Measurements from ENCODE around the gene EPS15. TPM values are rescaled to one million over a fixed set of nuclear protein-coding genes. Genes with fewer than 3 reads are reported as not detected.

EPS15 gene
- total RNA-seq, 1 donor from 2014 or later = 88.5 TPM

DNA sequence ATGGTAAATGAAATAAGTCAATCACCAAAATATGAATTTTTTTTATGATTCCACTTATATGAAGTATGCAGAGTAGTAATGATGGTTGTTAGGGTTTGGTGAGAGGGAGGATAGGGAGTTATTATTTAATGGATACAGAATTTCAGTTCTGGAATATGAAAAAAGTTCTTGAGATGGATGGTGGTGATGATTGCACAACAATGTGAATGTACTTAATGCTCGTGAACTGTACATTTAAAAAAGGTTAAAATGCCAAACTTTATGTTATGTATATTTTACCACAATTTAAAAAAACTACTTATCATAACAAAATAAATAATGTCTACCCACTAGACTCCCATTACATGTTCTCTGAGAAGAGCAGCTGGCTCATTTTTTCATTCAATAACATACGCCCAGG is 133.3 kb downstream of the EPS15 start:
- Histone ChIP-seq H3K4me1 (no peaks in the 10 kb centered on the region), H3K36me3 (peaks cover 21% of the 10 kb centered on the region), H3K27ac (no peak overlapping the region), H3K4me3 (no peak overlapping the region), H3K9me3 (peaks cover 8% of the 10 kb centered on the region), H3K27me3 (no peaks in the 10 kb centered on the region)
- ATAC-seq (no peak), DNase-seq (no peak)
- TF ChIP-seq, protein P1, sequence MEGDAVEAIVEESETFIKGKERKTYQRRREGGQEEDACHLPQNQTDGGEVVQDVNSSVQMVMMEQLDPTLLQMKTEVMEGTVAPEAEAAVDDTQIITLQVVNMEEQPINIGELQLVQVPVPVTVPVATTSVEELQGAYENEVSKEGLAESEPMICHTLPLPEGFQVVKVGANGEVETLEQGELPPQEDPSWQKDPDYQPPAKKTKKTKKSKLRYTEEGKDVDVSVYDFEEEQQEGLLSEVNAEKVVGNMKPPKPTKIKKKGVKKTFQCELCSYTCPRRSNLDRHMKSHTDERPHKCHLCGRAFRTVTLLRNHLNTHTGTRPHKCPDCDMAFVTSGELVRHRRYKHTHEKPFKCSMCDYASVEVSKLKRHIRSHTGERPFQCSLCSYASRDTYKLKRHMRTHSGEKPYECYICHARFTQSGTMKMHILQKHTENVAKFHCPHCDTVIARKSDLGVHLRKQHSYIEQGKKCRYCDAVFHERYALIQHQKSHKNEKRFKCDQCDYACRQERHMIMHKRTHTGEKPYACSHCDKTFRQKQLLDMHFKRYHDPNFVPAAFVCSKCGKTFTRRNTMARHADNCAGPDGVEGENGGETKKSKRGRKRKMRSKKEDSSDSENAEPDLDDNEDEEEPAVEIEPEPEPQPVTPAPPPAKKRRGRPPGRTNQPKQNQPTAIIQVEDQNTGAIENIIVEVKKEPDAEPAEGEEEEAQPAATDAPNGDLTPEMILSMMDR (IDR thresholded peaks at IDR 0.05) = no peak
- intact Hi-C loops (cut with DNase I) = no loop called here

DNA sequence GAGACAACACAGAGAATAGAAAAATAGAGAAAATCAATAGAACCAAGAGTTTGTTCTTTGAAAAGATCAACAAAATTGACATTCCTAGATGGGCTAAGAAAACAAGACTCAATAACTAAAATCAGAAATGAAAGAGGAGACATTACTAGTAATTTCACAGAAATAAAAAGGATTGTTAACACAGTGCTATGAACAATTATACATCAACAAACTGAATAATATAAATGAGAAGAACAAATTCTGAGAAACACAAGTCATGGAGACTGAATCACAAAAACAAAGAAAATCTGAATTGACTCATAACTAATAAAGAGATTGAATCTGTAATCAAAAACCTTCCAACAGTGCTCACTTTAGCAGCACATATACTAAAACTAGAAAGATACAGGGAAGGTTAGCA is 137.1 kb downstream of the EPS15 start:
- Histone ChIP-seq H3K9me3 (peaks cover 8% of the 10 kb centered on the region), H3K4me3 (no peak overlapping the region), H3K36me3 (peaks cover 36% of the 10 kb centered on the region), H3K4me1 (no peaks in the 10 kb centered on the region), H3K27ac (no peak overlapping the region), H3K27me3 (no peaks in the 10 kb centered on the region)
- intact Hi-C loops (cut with DNase I) = no loop called here
- TF ChIP-seq, protein P1 (IDR thresholded peaks at IDR 0.05) = no peak
- DNase-seq (no peak), ATAC-seq (no peak)

DNA sequence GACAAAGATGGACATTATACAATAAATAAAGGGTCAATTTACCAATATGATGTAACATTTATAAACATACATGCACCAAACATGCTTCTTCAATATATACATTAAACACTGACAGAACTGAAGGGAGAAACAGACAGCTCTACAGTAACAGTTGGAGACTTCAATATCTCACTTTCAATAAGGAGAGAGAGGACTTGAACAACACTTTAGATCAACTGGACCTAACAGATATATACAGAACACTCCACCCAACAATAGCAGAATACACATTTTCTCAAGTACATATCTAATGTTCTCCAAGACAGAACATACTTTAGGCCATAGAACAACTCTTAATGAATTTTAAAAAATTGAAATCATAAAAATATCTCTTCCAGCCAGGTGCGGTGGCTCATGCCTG is 138.1 kb downstream of the EPS15 start:
- Histone ChIP-seq H3K4me1 (no peaks in the 10 kb centered on the region), H3K9me3 (peaks cover 8% of the 10 kb centered on the region), H3K27ac (no peak overlapping the region), H3K36me3 (peaks cover 37% of the 10 kb centered on the region), H3K27me3 (no peaks in the 10 kb centered on the region), H3K4me3 (no peak overlapping the region)
- DNase-seq (no peak), ATAC-seq (no peak)
- intact Hi-C loops (cut with DNase I) = no loop called here
- TF ChIP-seq, protein P1 (IDR thresholded peaks at IDR 0.05) = no peak

DNA sequence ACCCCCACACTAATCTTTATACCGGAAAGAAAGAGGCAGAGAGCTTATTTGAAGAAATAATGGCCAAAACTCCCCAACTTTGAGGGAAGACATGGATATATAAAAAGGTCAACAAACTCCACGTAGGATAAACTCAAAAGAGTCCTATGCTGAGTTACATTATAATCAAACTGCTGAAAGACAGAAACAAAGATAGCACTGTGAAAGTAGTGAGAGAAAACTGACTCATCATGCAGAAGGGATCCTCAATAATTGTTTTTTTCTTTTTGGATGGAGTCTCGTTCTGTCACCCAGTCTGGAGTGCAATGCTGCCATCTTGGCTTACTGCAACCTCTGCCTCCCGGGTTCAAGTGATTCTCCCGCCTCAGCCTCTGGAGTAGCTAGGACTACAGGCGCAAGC is 140.2 kb downstream of the EPS15 start:
- TF ChIP-seq, protein P1 (IDR thresholded peaks at IDR 0.05) = no peak
- Histone ChIP-seq H3K27ac (no peak overlapping the region), H3K4me1 (no peaks in the 10 kb centered on the region), H3K4me3 (no peak overlapping the region), H3K27me3 (no peaks in the 10 kb centered on the region), H3K36me3 (peaks cover 39% of the 10 kb centered on the region), H3K9me3 (peaks cover 5% of the 10 kb centered on the region)
- intact Hi-C loops (cut with DNase I) = no loop called here
- DNase-seq = no peak
- no peak for ATAC-seq

DNA sequence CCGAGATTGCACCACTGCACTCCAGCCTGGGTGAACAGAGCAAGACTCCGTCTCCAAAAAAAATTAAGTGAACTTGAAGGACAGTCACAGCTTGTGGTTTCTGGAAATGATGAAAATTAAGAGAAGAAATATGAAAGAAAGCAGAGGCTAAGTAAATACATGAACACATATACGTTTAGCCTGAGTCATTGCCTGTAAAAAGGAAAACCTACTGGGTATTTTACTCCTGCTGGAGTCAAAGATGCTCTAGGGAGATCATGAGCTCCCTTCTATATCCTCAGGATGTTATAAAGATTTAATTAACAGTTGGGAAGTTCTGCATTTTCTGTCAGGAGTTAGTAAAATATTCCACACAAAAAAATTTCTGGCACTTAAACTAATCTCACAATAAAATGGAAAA is 145.2 kb downstream of the EPS15 start:
- TF ChIP-seq, protein P1 (IDR thresholded peaks at IDR 0.05) = no peak
- intact Hi-C loops (cut with DNase I) = no loop called here
- Histone ChIP-seq H3K36me3 (peaks cover 58% of the 10 kb centered on the region), H3K4me1 (no peaks in the 10 kb centered on the region), H3K27me3 (no peaks in the 10 kb centered on the region), H3K9me3 (no peaks in the 10 kb centered on the region), H3K27ac (no peak overlapping the region), H3K4me3 (no peak overlapping the region)
- ATAC-seq (no peak), DNase-seq (no peak)

DNA sequence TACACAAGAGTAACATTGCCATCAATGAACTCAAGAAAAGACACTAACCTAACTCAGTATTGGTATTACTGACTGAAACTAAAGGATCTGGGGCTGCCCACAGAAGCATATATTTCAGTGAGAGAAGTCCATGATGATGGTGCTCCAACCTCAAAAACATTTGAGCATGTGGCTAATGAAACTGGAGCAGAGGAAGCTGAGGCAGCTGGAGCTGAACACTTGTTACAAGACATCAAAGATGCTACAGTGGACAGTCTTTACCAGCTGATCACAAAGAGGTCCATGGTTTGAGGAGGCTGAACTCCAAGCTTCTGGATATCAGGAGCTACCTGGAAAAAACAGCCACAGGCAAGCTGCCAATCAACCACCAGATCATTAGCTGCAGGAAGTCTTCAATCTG is 146.5 kb downstream of the EPS15 start:
- no peak for ATAC-seq
- Histone ChIP-seq H3K27ac (no peak overlapping the region), H3K4me3 (no peak overlapping the region), H3K36me3 (peaks cover 60% of the 10 kb centered on the region), H3K9me3 (no peaks in the 10 kb centered on the region), H3K4me1 (no peaks in the 10 kb centered on the region), H3K27me3 (no peaks in the 10 kb centered on the region)
- no peak for DNase-seq
- intact Hi-C loops (cut with DNase I) = no loop called here
- TF ChIP-seq, protein P1 (IDR thresholded peaks at IDR 0.05) = no peak
